Effector memory CD8-positive, alpha-beta T cell (primary cell): ENCODE measurements around the gene TLR10.

Source experiments
- ATAC-seq: fragments of 150-1000 bp; cut with Tn5 transposase; replicated peaks from 2 replicates; pipeline ENCODE4 v1.10.0; 2021; ENCODE audit warnings: mild to moderate bottlenecking, moderate library complexity
- DNase-seq, 3 experiments: peaks; one replicate each; pipeline ENCODE4 v3.0.0; 2021
- H3K27ac Mint-ChIP-seq, 2 donors: one replicate each; pipeline ENCODE4 v1.8.0; 2022; ENCODE audit warnings: mild to moderate bottlenecking in 2 of 2, mixed read lengths in 2 of 2, moderate library complexity in 2 of 2
- H3K27me3 Mint-ChIP-seq, 2 donors: one replicate each; pipeline ENCODE4 v1.8.0; 2022; ENCODE audit warnings: mixed read lengths in 2 of 2
- H3K36me3 Mint-ChIP-seq: one replicate; pipeline ENCODE4 v1.8.0; 2022; ENCODE audit warnings: mild to moderate bottlenecking, moderate library complexity, mixed read lengths; ENCODE audit not compliant: insufficient read depth
- H3K4me1 Mint-ChIP-seq, 2 donors: one replicate each; pipeline ENCODE4 v1.8.0; 2022; ENCODE audit warnings: low read depth in 2 of 2, mixed read lengths in 2 of 2
- H3K4me3 Mint-ChIP-seq, 2 donors: one replicate each; pipeline ENCODE4 v1.8.0; 2022; ENCODE audit warnings: mild to moderate bottlenecking in 2 of 2, mixed read lengths in 2 of 2, moderate library complexity in 2 of 2
- H3K9me3 Mint-ChIP-seq, 2 donors: one replicate each; pipeline ENCODE4 v1.8.0; 2022; ENCODE audit warnings: mixed read lengths in 2 of 2
- total RNA-seq, 9 experiments: gene quantifications; one replicate each; lab custom pipeline; 2026; lab: John Stamatoyannopoulos, UW

TLR10 gene, protein sequence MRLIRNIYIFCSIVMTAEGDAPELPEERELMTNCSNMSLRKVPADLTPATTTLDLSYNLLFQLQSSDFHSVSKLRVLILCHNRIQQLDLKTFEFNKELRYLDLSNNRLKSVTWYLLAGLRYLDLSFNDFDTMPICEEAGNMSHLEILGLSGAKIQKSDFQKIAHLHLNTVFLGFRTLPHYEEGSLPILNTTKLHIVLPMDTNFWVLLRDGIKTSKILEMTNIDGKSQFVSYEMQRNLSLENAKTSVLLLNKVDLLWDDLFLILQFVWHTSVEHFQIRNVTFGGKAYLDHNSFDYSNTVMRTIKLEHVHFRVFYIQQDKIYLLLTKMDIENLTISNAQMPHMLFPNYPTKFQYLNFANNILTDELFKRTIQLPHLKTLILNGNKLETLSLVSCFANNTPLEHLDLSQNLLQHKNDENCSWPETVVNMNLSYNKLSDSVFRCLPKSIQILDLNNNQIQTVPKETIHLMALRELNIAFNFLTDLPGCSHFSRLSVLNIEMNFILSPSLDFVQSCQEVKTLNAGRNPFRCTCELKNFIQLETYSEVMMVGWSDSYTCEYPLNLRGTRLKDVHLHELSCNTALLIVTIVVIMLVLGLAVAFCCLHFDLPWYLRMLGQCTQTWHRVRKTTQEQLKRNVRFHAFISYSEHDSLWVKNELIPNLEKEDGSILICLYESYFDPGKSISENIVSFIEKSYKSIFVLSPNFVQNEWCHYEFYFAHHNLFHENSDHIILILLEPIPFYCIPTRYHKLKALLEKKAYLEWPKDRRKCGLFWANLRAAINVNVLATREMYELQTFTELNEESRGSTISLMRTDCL
- 0 to 0.78 (median 0.11) reads per million in 9 experiments for total RNA-seq

DNA sequence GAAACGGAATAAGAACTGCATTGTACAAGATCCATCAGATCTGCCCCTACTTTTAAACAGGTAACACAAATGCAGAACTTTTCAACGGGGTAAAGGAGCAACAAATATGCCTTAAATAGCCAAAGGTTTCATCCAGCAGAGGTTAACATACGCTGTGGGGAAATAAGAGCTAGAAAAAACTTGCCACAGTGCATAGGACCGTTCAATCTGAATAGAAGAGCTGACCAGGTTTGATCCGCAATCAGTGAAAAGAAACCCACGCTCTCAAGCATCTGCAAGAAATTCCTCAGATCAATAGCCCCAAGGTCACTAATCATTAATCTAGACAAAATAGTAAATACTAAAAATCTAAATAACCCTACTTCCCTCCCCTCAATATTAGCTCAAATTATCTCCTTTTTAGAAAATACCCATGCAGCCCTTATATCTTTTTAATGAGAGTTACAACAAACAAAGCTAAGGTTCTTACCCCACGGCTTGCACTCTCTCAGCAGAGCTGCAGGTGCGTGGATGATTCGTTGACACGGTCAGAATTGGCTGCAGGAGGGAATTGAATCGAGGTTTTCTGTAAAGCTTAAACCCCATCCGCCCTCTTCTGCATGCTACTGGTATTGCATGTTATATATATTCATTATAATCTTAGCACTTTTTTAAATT lies at the start of gene TLR10:
Gene TLR10, minus strand, starts transcription at position 539 of the 657 bp plus-strand sequence. CDS start 7,400 bp downstream, outside the sequence.
- peaks cover under 1 to 5% of the 10 kb centered on the region in 2 donors for H3K27me3 Mint-ChIP-seq
- no peaks in the 10 kb centered on the region for H3K9me3 Mint-ChIP-seq
- peaks cover 2 to 3% of the 10 kb centered on the region in 2 donors for H3K4me1 Mint-ChIP-seq
- ATAC-seq (peak; percentile 66), DNase-seq (peak; percentile 25 to 41 (median 28))
- no peak within 1 kb of the TSS for H3K4me3 Mint-ChIP-seq
- H3K36me3 Mint-ChIP-seq: no peaks in the 10 kb centered on the region
- H3K27ac Mint-ChIP-seq: no peak within 1 kb of the TSS

DNA sequence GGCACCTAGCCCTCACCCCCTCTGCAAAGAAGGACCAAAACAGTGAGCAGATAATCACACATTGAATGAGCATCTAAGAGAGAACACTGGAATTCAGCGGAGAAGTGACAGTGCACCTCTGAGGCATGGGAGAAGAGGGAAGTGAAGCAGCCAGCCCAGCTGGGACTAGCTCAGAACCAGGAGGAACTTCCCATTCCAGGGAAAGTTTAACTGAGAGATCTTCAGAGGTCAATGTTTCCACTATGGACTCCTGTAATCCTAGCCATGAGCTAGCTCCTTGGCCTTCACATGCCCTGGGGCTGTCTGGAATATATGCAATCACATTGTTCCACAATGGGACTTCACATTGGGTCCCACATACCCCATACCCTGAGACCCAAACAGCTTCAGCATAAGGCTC lies 49.4 kb upstream of the TLR10 start:
- no peak overlapping the region for H3K27ac Mint-ChIP-seq
- H3K4me1 Mint-ChIP-seq: peaks cover 0 to 3% of the 10 kb centered on the region in 2 donors
- no peak for DNase-seq
- no peak overlapping the region for H3K4me3 Mint-ChIP-seq
- peaks cover 0 to 7% of the 10 kb centered on the region in 2 donors for H3K9me3 Mint-ChIP-seq
- ATAC-seq: no peak
- no peaks in the 10 kb centered on the region for H3K27me3 Mint-ChIP-seq
- H3K36me3 Mint-ChIP-seq: no peaks in the 10 kb centered on the region

DNA sequence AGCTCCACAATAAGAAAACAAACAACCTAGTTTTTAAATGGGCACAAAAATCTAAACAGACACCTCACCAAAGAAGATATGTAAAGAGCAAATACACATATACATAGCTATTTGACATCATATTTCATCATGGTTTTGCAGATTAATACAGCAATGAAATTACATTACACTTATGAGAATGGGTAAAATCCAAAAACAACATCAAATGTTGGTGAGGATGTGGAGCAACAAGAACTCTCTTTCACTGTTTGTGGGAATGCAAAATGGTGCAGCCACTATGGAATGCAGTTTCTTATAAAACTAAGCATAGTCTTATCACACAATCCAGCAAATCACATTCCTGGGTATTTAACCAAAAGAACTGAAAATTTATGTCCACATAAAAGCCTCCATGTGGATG lies 48.9 kb upstream of the TLR10 start:
- no peaks in the 10 kb centered on the region for H3K36me3 Mint-ChIP-seq
- peaks cover 0 to 7% of the 10 kb centered on the region in 2 donors for H3K9me3 Mint-ChIP-seq

DNA sequence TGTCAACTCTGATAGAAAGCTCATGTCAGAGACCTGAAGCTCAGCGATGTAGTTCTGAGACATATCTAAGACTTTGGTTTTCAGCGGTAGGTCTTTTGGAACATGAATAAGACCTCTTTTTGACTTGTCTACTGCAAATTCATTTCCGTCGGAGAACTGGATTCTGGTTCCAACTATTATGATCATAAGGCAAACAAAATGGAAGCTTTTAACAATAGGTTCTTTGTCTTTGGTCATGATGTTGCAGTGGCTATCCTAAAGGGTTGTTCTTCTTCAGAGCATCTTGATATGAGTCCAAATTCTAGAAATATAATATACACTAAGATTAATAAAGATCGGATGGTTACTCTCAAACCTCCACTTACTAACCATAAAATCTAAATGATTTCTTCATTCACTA lies 46.4 kb upstream of the TLR10 start:
- Mint-ChIP-seq H3K27ac (no peak overlapping the region), H3K4me1 (peaks cover 0 to 3% of the 10 kb centered on the region in 2 donors), H3K36me3 (peaks cover 3% of the 10 kb centered on the region), H3K4me3 (no peak overlapping the region), H3K27me3 (peaks cover 15 to 16% of the 10 kb centered on the region in 2 donors), H3K9me3 (peaks cover 0 to 5% of the 10 kb centered on the region in 2 donors)
- ATAC-seq: no peak
- no peak for DNase-seq

More for the DNA sequence above, 48.9 kb upstream of the TLR10 start:
- H3K27me3 Mint-ChIP-seq: no peaks in the 10 kb centered on the region
- no peak overlapping the region for H3K27ac Mint-ChIP-seq
- no peak overlapping the region for H3K4me3 Mint-ChIP-seq
- peaks cover 0 to 2% of the 10 kb centered on the region in 2 donors for H3K4me1 Mint-ChIP-seq
- DNase-seq (no peak), ATAC-seq (no peak)

DNA sequence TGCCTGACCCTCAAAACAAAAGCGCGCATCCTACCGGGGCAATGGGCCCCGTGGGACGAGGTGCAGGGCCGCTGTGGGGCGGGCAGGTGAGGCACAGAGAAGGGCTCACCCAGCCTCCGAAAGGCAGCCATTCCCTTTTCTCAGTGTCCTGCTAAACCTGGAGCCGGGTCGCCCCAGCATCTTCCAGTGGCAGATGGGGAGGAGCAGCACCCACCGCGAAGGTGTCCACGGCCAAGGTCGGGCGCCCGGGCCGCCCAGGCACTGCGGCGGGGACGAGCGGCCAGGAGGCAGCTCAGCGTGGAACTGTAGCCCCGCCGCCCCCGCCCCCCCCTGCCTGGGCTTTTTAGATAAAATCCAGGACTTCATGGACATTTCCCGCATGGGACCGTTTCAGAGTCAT lies 41.0 kb upstream of the TLR10 start:
- ATAC-seq (no peak), DNase-seq (no peak)
- no peak overlapping the region for H3K27ac Mint-ChIP-seq

DNA sequence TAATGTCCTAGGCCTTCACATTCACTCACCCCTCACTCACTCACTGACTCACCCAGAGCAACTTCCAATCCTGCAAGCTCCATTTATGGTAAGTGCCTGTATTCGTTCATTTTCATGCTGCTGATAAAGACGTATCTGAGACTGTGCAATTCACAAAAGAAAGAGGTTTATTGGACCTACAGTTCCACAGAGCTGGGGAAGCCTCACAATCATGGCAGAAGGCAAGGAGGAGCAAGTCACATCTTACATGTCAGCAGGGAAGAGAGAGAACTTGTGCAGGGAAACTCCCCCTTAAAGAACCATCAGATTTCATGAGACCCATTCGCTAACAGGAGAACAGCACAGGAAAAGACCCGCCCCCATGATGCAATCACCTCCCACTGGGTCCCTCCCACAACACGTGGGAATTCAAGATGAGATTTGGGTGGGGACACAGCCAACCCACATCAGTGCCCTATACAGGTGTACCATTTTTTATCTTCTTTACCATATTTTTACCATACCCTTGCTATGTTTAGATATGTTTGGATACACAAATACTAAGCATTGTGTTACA lies 40.0 kb upstream of the TLR10 start:
- no peak overlapping the region for H3K27ac Mint-ChIP-seq
- H3K27me3 Mint-ChIP-seq: peaks cover 23 to 28% of the 10 kb centered on the region in 2 donors
- peaks cover 2 to 7% of the 10 kb centered on the region in 2 donors for H3K9me3 Mint-ChIP-seq
- ATAC-seq (no peak), DNase-seq (no peak)
- no peak overlapping the region for H3K4me3 Mint-ChIP-seq
- H3K36me3 Mint-ChIP-seq: peaks cover 3% of the 10 kb centered on the region
- H3K4me1 Mint-ChIP-seq: peaks cover 4 to 5% of the 10 kb centered on the region in 2 donors

More for the DNA sequence above, 41.0 kb upstream of the TLR10 start:
- Mint-ChIP-seq H3K36me3 (peaks cover 3% of the 10 kb centered on the region), H3K27me3 (peaks cover 23% of the 10 kb centered on the region in 2 donors), H3K9me3 (peaks cover 2 to 7% of the 10 kb centered on the region in 2 donors), H3K4me3 (no peak overlapping the region), H3K4me1 (peaks cover 4 to 5% of the 10 kb centered on the region in 2 donors)

DNA sequence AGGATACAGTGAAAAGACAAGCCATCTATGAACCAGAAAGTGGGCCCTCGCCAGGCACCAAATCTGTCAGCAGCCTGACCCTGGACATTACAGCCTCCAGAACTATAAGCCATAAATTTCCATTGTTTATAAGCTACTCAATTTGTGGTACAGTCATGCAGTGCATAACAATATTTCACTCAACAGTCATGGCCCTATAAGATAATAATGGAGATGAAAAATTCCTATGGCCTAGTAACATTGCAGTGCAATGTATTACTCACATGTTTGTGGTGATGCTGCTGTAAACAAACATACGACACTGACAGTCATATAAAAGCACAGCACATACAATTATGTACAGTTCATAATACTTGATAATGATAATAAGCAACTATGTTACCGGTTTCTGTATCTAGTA lies 38.9 kb upstream of the TLR10 start:
- H3K4me3 Mint-ChIP-seq: no peak overlapping the region
- DNase-seq: no peak

DNA sequence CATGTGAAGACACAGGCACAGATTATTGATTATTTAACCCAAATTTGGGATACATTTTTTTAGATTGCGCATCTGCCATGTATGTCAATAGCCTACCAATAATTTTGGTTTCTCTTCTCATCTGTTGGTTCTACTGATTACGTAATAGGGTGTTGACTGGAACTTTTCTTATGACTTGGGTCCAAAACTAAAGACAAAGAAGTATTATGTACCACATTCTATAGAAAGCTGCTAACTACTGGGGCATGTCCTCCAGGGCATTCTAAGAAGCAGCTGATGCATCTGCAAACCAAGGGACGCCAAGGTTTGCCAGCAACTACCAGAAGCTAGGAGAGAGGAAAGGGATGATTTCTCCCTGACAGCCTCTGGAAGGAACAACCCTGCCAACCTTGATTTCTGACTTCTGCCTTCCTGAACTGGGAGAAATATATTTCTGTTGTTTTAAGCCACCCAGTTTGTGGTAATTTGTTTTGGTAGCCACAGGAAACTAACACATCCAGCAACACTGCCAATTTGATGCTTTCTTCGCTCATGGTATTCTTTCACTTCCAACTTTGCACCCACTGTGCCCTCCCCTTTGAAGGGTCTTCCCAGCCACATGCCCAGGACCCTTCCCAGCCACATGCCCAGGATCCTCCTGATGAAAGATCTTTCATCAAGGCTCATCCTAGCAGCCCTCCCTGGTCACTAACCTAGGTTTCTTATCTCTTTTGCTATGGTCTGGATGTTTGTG lies 37.7 kb upstream of the TLR10 start:
- no peak for DNase-seq
- no peak for ATAC-seq
- Mint-ChIP-seq H3K4me3 (no peak overlapping the region), H3K36me3 (no peaks in the 10 kb centered on the region), H3K9me3 (peaks cover 2 to 7% of the 10 kb centered on the region in 2 donors), H3K27me3 (peaks cover 14 to 18% of the 10 kb centered on the region in 2 donors), H3K4me1 (peaks cover 4% of the 10 kb centered on the region in 2 donors), H3K27ac (no peak overlapping the region)

More for the DNA sequence above, 38.9 kb upstream of the TLR10 start:
- Mint-ChIP-seq H3K27me3 (peaks cover 23 to 28% of the 10 kb centered on the region in 2 donors), H3K9me3 (peaks cover 2 to 7% of the 10 kb centered on the region in 2 donors), H3K36me3 (peaks cover 3% of the 10 kb centered on the region), H3K4me1 (peaks cover 4 to 5% of the 10 kb centered on the region in 2 donors), H3K27ac (no peak overlapping the region)
- ATAC-seq: no peak

DNA sequence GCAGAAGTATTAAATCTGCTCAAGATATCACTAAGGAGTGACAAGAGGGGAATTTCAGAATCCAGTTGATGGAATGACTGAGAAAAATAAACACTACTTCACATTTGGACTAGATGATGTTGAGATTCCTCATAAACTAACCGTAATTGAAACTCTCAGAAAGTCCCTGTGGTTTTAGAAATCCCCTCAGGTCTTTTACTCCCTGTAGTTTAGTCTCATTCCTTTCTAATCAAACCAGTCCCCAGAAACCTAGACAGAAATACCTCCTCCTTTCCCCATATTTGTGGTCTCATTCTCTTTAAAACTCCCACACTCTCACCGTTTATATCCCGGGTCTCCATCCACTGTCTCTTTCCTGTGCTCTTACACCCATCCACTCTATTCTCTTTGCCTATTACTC lies 36.8 kb upstream of the TLR10 start:
- no peaks in the 10 kb centered on the region for H3K36me3 Mint-ChIP-seq
- ATAC-seq: no peak
- peaks cover 4% of the 10 kb centered on the region in 2 donors for H3K4me1 Mint-ChIP-seq

DNA sequence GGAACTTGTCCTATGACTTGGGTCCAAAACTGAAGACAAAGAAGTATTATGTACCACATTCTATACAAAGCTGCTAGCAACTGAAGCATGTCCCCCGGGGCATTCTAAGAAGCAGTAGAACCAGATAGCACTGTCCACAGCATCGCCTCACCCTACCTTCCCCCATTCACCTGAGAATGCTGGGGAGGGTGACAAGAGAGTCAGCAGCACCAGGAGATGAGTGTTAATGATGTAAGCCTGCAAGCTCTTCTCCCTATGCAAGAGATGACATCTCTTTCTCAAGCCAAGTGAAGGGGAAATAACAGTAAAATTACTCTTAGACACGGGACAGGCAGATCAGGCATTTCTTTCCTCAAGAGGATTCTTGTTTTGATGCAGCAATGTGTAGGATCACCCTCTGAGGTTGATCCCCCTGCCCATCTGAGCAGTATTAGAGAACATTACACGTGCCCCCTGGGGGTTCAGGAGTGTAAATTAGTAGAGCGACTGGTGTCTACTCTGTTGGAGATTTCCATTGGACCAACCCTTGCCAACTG lies 35.7 kb upstream of the TLR10 start:
- DNase-seq: no peak
- Mint-ChIP-seq H3K27me3 (peaks cover 7 to 13% of the 10 kb centered on the region in 2 donors), H3K36me3 (no peaks in the 10 kb centered on the region), H3K4me1 (peaks cover 4 to 5% of the 10 kb centered on the region in 2 donors), H3K4me3 (no peak overlapping the region), H3K27ac (no peak overlapping the region), H3K9me3 (peaks cover 2 to 7% of the 10 kb centered on the region in 2 donors)
- no peak for ATAC-seq

More for the DNA sequence above, 36.8 kb upstream of the TLR10 start:
- DNase-seq: no peak
- Mint-ChIP-seq H3K27me3 (peaks cover 7 to 13% of the 10 kb centered on the region in 2 donors), H3K4me3 (no peak overlapping the region), H3K27ac (no peak overlapping the region), H3K9me3 (peaks cover 2 to 7% of the 10 kb centered on the region in 2 donors)

DNA sequence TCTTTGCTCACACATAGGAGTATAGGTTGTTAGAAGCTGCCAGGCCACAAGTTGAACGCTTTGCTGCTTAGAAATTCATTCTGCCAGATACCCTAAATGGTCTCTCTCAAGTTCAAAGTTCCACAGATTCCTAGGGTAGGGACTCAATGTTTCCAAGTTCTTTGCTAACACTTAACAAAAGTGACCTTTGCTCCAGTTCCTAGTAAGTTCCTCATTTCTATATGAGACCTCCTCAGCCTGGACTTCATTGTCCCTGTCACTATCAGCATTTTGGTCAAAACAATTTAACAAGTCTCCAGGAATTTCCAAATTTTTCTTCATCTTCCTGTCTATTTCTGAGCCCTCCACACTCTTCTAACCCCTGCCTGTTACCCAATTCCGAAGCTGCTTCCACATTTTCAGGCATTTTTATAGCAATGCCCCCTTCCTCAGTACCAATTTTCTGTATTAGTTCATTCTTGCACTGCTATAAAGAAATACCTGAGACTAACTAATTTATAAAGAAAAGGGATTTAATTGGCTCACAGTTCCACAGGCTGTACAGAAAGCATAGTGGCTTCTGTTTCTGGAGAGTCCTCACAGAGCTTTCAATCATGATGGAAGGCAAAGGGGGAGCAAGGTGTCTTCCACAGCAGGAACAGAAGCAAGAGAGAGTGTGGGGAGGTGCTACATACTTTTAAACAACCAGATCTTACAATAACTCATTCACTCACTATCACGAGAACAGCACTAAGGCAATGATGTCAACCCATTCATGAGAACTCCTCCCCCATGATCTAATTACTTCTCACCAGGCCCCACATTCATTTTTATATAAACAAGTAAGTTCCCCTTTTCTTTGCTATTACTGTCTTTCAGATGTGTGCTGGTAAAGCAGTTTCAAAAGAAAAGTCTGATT lies 33.3 kb upstream of the TLR10 start:
- Mint-ChIP-seq H3K27ac (no peak overlapping the region), H3K36me3 (no peaks in the 10 kb centered on the region), H3K4me3 (no peak overlapping the region), H3K4me1 (peaks cover 4 to 5% of the 10 kb centered on the region in 2 donors), H3K27me3 (peaks cover 7 to 13% of the 10 kb centered on the region in 2 donors), H3K9me3 (no peaks in the 10 kb centered on the region)
- peak; percentile 52 for ATAC-seq
- DNase-seq: no peak
